Naive thymus-derived CD8-positive, alpha-beta T cell (primary cell): ENCODE results near the gene CENPP. TPM values are rescaled to one million over a fixed set of nuclear protein-coding genes. Genes with fewer than 3 reads are reported as not detected.
A peak's percentile ranks its signal among the peaks of the same experiment; 100 is the strongest.
"Not testable (repeated sequence)": the region's sequence is repeated elsewhere in the genome, so short reads cannot be mapped to it uniquely, and the experiment has no call there.

ENCODE experiments used
- ATAC-seq, 2 donors: fragments of 150-1000 bp; cut with Tn5 transposase in 1 of 2; sonication (Bioruptor Pico), chemical (Tn5 transposase) in 1 of 2; 1 replicate in 1 of 2; 2 replicates in 1 of 2; pipeline ENCODE4 v1.10.0; 2021; ENCODE audit warnings: mild to moderate bottlenecking in 2 of 2, moderate library complexity in 2 of 2
- POLR2A ChIA-PET: fragments of 350-600 bp; sonication (Branson Sonifier 250); formaldehyde crosslinking; loops from one replicate; lab custom pipeline; 2021; ENCODE audit warnings: antibody characterized with exemption; lab: Charles Lee
- DNase-seq, 10 donors: peaks; one replicate each; pipeline versions ENCODE4 v3.0.0 to v3.0.0-alpha.2; 2020 to 2022
- H3K27ac Mint-ChIP-seq, 10 donors: one replicate each; pipeline ENCODE4 v1.8.0; 2020 to 2022; ENCODE audit warnings: mild to moderate bottlenecking in 10 of 10, mixed read lengths in 10 of 10, moderate library complexity in 4 of 10, inconsistent platforms in 1 of 10
- H3K27me3 Mint-ChIP-seq, 5 donors: one replicate each; pipeline ENCODE4 v1.8.0; 2021 to 2022; ENCODE audit warnings: mixed read lengths in 5 of 5
- H3K36me3 Mint-ChIP-seq, 3 donors: one replicate each; pipeline ENCODE4 v1.8.0; 2020 to 2022; ENCODE audit warnings: mixed read lengths in 3 of 3, mild to moderate bottlenecking in 2 of 3, inconsistent platforms in 1 of 3
- H3K4me1 Mint-ChIP-seq, 4 donors: one replicate each; pipeline ENCODE4 v1.8.0; 2021 to 2022; ENCODE audit warnings: mixed read lengths in 4 of 4
- H3K4me3 Mint-ChIP-seq, 10 donors: one replicate each; pipeline ENCODE4 v1.8.0; 2020 to 2022; ENCODE audit warnings: mild to moderate bottlenecking in 10 of 10, mixed read lengths in 10 of 10, moderate library complexity in 6 of 10, inconsistent platforms in 1 of 10
- H3K9me3 Mint-ChIP-seq, 9 donors: one replicate each; pipeline ENCODE4 v1.8.0; 2020 to 2022; ENCODE audit warnings: mixed read lengths in 9 of 9, mild to moderate bottlenecking in 3 of 9, inconsistent platforms in 1 of 9, moderate library complexity in 1 of 9
- polyA plus RNA-seq, 3 donors: library from polyadenylated mRNA; unstranded; fragments of 300-500 nt; fragmentation: Illumina TruSeq; gene quantifications; one replicate each; pipeline ENCODE4 v1.2.3, GENCODE V29; 2021
- total RNA-seq, 8 experiments: library from RNA in 2 of 8; stranded (reverse) in 2 of 8; gene quantifications; one replicate each; pipeline ENCODE4 v1.2.3 and lab custom pipeline; 2021 to 2026

The CENPP gene
- total and polyA plus RNA-seq, 5 experiments from 2014 or later: 2.4 to 5.2 (median 4.4) TPM

- Mint-ChIP-seq H3K9me3 (peaks cover 0 to 7% (median 2%) of the 10 kb centered on the region in 9 donors), H3K4me3 (no peak overlapping the region), H3K36me3 (no peaks in the 10 kb centered on the region), H3K27me3 (no peaks in the 10 kb centered on the region), H3K27ac (no peak overlapping the region), H3K4me1 (no peaks in the 10 kb centered on the region)
- POLR2A ChIA-PET: no interaction called here
- DNase-seq (no peak), ATAC-seq (no peak)
Observed at GRCh38 chr9:92547356-92547755, 221.6 kb downstream of the CENPP start.

DNA sequence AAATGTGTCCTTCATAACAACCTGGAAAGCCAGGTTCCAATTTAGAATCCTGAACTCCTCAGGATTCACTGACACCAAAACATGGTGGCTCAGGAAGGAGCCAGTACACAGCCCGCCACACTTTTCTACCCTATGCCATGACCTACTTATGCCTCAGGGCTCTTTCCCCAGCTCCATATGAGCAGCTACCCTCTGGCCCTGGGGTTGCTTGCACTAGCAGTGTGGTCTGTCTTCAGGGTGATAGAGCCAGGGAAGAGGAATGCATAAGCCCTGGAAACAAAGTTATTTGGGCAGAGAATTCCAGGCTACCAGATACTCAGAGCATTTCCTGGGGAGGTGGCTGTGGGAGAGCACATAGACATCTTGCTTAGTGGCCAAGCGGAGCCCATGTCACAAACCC is 225.0 kb downstream of the CENPP start:
- Mint-ChIP-seq H3K4me1 (peaks cover 0 to 4% (median 1%) of the 10 kb centered on the region in 4 donors), H3K27me3 (no peaks in the 10 kb centered on the region), H3K9me3 (peaks cover 0 to 2% (median 0%) of the 10 kb centered on the region in 9 donors), H3K36me3 (peaks cover 0 to 3% (median 0%) of the 10 kb centered on the region in 3 donors), H3K4me3 (no peak overlapping the region), H3K27ac (peak overlapping the region in 1 of 10 donors; percentile 27)
- POLR2A ChIA-PET: no interaction called here
- DNase-seq (no peak), ATAC-seq (no peak)

DNA sequence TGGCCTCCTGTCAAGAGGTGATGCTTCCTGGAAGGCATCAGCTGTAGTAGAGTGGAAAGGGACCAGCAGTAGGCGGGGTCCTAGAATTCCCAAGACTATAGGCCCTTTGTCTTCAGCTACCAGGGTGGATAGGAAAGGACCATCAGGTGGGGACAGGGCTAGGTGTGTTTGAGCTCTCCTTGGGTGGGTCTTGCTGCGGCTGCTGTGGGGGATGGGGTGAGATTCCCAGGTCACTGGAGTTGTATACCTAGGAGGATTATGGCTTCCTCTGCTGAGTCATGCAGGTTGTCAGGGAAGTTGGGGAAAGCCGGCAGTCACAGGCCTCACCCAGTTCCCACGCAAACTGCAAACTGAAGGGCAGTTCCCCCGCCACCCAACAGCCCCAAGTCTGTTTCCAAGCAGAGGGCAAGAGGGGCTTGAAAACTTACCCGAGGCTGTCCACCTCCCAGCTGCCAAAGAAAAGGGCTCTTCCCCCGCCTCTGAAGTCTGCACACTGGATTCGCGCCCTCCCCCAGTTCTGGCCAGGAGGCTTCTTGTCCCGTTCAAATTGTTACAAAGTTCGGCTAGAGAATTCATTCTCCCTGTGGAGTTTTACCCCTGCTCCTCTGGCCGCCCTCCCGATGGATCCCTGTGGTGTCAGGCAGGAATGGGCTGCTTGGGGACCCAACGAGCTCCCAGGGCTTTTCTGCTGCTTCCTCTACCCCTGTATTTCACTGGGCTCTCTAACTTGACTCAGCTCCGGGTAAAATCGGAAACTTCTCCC is 233.0 kb downstream of the CENPP start:
- peaks cover 3 to 8% (median 7%) of the 10 kb centered on the region in 3 donors for H3K36me3 Mint-ChIP-seq
- POLR2A ChIA-PET: no interaction called here
- ATAC-seq (no peak), DNase-seq (no peak)
- H3K27me3 Mint-ChIP-seq: no peaks in the 10 kb centered on the region
- H3K9me3 Mint-ChIP-seq: peaks cover 0 to 2% (median 0%) of the 10 kb centered on the region in 9 donors
- no peak overlapping the region for H3K4me3 Mint-ChIP-seq
- peaks cover 0 to 8% (median 2%) of the 10 kb centered on the region in 4 donors for H3K4me1 Mint-ChIP-seq
- H3K27ac Mint-ChIP-seq: peak overlapping the region in 1 of 10 donors; percentile 9

DNA sequence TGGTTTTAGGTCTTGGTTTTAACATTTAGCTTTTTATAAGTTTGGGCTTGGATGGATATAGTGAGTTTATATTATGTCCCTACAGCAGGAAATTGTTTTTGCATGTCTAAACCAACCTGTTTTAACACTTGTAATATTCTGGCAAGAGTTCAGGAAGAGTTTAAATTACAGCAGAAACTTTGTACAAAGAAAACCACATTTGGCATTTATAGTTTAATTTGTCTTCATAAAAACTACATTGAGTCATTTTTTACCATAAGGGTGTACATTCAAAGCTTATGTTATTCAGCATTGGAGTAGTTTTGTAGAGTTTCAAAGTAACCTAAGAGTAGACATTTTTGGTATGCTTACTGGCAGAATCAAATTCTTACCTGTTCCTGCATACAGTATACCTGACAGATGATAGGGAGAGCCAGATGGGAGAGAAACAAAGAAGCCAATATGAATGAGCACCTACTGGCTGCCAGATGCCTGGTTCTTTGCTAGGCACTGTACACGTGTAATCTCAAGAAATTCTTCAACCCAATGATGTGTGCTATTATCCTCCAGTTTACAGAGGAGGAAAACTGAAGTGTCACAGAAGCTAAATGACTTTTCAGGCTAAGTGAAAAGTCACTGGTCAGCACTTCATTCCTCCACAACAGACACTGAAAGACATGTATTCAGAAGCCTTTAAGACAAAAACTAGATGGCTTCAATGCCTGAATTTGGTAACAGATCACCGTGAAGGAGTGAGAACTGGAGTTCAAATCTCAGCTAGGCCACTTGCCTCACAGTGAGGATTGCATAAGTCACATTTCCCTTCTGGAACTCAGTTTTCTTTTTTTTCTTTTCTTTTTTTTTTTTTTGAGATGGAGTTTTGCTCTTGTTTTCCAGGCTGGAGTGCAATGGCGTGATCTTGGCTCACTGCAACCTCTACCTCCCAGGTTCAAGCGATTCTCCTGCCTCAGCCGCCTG is 235.9 kb downstream of the CENPP start:
- DNase-seq: no peak
- H3K4me3 Mint-ChIP-seq: no peak overlapping the region

DNA sequence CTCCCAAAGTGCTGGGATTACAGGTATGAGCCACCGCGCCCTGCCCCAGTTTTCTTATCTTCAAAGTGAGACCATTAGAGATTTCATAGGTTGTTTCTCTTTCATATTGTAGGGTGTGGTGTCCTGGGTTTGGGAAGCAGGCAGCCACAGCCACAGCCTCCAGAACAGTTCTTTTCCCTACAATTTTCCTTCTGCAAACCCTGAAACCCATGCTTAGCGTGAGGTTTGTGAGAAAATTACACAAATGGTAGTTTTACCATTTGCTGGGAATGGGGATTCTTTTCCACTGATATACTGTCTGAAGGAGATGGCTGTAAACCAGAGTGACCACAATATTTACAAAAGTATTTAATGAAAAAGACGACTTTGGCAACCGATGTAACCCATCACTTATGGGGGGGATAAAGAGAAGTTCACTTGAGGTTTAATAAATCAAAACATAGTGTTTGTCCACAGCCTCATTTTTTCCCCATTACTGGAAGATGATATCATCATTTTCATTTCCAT is 236.8 kb downstream of the CENPP start:
- POLR2A ChIA-PET: no interaction called here
- Mint-ChIP-seq H3K9me3 (peaks cover 4 to 16% (median 12%) of the 10 kb centered on the region in 9 donors), H3K27ac (no peak overlapping the region), H3K4me1 (no peaks in the 10 kb centered on the region), H3K36me3 (peaks cover 0 to 17% (median 14%) of the 10 kb centered on the region in 3 donors), H3K4me3 (no peak overlapping the region), H3K27me3 (no peaks in the 10 kb centered on the region)
- no peak for ATAC-seq
- no peak for DNase-seq

More for the DNA sequence above, 235.9 kb downstream of the CENPP start:
- no peak for ATAC-seq
- H3K27ac Mint-ChIP-seq: no peak overlapping the region
- H3K36me3 Mint-ChIP-seq: peaks cover 0 to 13% (median 12%) of the 10 kb centered on the region in 3 donors
- POLR2A ChIA-PET: no interaction called here
- H3K27me3 Mint-ChIP-seq: no peaks in the 10 kb centered on the region
- H3K4me1 Mint-ChIP-seq: no peaks in the 10 kb centered on the region
- H3K9me3 Mint-ChIP-seq: peaks cover 2 to 12% (median 8%) of the 10 kb centered on the region in 9 donors

- no peak for ATAC-seq
- Mint-ChIP-seq H3K4me1 (no peaks in the 10 kb centered on the region), H3K36me3 (peaks cover 0 to 15% (median 14%) of the 10 kb centered on the region in 3 donors), H3K27me3 (no peaks in the 10 kb centered on the region), H3K9me3 (peaks cover 4 to 19% (median 12%) of the 10 kb centered on the region in 9 donors), H3K27ac (peak overlapping the region in 1 of 10 donors; percentile 16), H3K4me3 (no peak overlapping the region)
- POLR2A ChIA-PET: no interaction called here
- DNase-seq: no peak
Observed at GRCh38 chr9:92563116-92564100, 237.7 kb downstream of the CENPP start.

GRCh38 chr9:92564504-92564903 is 238.8 kb downstream of the CENPP start:
- POLR2A ChIA-PET: interaction anchor here (0.6 kb wide), 1 partner anchor 241 kb away, joined by 3 read pairs; no protein-coding TSS in a partner anchor
- Mint-ChIP-seq H3K4me1 (no peaks in the 10 kb centered on the region), H3K27me3 (no peaks in the 10 kb centered on the region), H3K36me3 (peaks cover 0 to 17% (median 14%) of the 10 kb centered on the region in 3 donors), H3K9me3 (peaks cover 4 to 26% (median 12%) of the 10 kb centered on the region in 9 donors), H3K27ac (no peak overlapping the region), H3K4me3 (no peak overlapping the region)
- ATAC-seq (no peak), DNase-seq (no peak)

DNA sequence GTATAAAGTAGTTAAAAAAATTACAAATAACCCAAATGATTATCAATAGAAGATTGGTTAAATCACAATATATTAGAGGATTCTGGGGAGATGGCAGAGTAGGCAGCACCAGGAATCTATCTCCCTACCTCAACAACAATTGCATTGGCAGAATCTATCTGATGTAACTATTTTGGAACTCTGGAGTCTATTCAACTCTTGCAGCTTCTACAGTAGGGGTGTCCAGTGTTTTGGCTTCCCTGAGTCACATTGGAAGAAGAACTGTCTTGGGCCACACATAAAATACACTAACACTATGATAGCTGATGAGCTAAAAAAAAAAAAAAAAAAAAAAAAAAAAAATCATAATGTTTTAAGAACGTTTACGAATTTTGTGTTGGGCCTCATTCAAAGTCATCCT is 239.2 kb downstream of the CENPP start:
- DNase-seq (no peak), ATAC-seq (no peak)
- Mint-ChIP-seq H3K4me3 (no peak overlapping the region), H3K36me3 (peaks cover 0 to 17% (median 14%) of the 10 kb centered on the region in 3 donors), H3K27me3 (no peaks in the 10 kb centered on the region), H3K9me3 (peaks cover 4 to 27% (median 12%) of the 10 kb centered on the region in 9 donors), H3K27ac (no peak overlapping the region), H3K4me1 (no peaks in the 10 kb centered on the region)
- POLR2A ChIA-PET: interaction anchor here (0.6 kb wide), 1 partner anchor 242 kb away, joined by 3 read pairs; no protein-coding TSS in a partner anchor

GRCh38 chr9:92571871-92572270 is 246.1 kb downstream of the CENPP start:
- H3K4me1 Mint-ChIP-seq, DNase-seq, POLR2A ChIA-PET, ATAC-seq, H3K27me3 Mint-ChIP-seq, H3K4me3 Mint-ChIP-seq, H3K27ac Mint-ChIP-seq: not testable (repeated sequence)
- Mint-ChIP-seq H3K9me3 (peaks cover 0 to 36% (median 15%) of the 10 kb centered on the region in 9 donors), H3K36me3 (peaks cover 2 to 16% (median 9%) of the 10 kb centered on the region in 3 donors)

DNA sequence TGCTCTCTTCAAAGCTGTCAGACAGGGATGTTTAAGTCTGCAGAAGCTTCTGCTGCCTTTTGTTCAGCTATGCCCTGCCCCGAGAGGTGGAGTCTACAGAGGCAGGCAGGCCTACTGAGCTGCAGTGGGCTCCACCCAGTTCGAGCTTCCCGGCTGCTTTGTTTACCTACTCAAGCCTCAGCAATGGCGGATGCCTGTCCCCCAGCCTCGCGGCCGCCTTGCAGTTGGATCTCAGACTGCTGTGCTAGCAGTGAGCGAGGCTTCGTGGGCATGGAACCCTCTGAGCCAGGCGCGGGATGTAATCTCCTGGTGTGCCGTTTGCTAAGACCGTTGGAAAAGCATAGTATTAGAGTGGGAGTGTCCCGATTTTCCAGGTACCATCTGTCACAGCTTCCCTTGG is 247.9 kb downstream of the CENPP start:
- DNase-seq, H3K4me1 Mint-ChIP-seq, POLR2A ChIA-PET, H3K4me3 Mint-ChIP-seq, H3K27ac Mint-ChIP-seq, ATAC-seq, H3K27me3 Mint-ChIP-seq: not testable (repeated sequence)
- H3K9me3 Mint-ChIP-seq: peaks cover 1 to 32% (median 19%) of the 10 kb centered on the region in 9 donors
- peaks cover 2 to 15% (median 9%) of the 10 kb centered on the region in 3 donors for H3K36me3 Mint-ChIP-seq

DNA sequence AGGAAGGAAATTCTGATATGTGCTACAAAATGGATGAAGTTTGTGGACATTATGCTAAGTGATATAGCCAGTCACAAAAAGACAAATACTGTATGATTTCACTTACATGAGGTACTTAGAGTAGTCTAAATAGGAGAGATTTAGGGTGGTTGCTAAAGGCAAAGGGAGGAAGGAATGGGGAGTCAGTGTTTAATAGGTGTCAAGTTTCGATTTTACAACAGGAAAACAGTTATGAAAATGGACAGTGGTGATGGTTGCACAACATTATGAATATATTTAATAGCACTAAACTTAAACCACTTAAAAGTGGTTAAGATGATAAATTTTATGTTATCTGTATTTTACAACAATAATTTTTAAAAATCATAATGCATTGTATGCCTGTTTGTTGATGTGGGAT is 250.4 kb downstream of the CENPP start:
- ATAC-seq (no peak), DNase-seq (no peak)
- POLR2A ChIA-PET: no interaction called here
- Mint-ChIP-seq H3K27me3 (no peaks in the 10 kb centered on the region), H3K36me3 (peaks cover 2 to 10% (median 9%) of the 10 kb centered on the region in 3 donors), H3K9me3 (peaks cover 1 to 24% (median 16%) of the 10 kb centered on the region in 9 donors), H3K27ac (no peak overlapping the region), H3K4me3 (no peak overlapping the region), H3K4me1 (no peaks in the 10 kb centered on the region)
